Iris pigment epithelial cell (primary cell): ENCODE data around the gene DNAJC16.

ENCODE experiments used
- DNase-seq: peaks from one replicate; pipeline ENCODE4 v3.0.0-alpha.2; 2011; ENCODE audit warnings: low read depth

The DNAJC16 gene

DNA sequence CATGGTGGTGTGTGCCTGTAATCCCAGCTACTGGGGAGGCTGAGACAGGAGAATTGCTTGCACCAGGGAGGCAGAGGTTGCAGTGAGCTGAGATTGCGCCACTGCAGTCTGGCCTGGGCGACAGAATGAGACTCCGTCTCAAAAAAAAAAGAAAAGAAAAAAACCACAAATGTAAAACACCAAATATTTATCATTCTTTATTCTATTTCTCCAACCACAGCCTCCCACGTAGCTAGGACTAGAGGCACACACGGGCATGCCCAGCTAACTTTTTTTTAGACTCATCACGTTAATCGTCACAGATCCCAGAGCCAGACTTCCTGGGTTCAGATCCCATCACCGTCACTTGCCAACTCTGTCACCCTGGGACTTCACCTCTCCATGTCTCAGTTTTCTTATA is 13.5 kb downstream of the DNAJC16 start:
- peak; percentile 84 for DNase-seq

DNA sequence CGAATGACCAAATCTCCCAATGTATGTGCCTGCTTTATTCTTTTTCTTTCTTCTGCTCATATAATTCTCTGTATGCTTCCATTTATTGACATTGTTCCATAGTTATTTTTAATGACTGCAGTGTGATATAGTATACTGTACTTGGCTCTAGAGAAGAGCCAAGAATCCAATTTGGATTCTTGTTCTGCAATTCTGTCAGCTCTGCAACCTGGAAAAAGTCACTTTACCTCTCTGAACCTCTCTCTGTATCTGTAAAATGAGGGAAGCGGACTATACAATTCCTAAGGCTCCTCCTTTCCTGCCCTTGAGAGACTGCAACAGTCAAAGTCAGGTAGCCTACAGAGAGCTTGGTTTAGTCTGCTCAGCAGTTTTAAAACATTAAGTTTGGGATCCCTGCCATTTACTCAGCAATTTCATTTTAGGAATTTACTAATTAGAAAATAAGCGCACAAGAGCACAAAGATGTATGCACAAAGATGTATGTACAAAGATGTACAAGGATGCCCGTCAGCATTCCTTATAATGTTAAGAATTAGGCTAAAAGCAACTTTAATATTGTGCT is 14.7 kb downstream of the DNAJC16 start:
- DNase-seq, result no peak

DNA sequence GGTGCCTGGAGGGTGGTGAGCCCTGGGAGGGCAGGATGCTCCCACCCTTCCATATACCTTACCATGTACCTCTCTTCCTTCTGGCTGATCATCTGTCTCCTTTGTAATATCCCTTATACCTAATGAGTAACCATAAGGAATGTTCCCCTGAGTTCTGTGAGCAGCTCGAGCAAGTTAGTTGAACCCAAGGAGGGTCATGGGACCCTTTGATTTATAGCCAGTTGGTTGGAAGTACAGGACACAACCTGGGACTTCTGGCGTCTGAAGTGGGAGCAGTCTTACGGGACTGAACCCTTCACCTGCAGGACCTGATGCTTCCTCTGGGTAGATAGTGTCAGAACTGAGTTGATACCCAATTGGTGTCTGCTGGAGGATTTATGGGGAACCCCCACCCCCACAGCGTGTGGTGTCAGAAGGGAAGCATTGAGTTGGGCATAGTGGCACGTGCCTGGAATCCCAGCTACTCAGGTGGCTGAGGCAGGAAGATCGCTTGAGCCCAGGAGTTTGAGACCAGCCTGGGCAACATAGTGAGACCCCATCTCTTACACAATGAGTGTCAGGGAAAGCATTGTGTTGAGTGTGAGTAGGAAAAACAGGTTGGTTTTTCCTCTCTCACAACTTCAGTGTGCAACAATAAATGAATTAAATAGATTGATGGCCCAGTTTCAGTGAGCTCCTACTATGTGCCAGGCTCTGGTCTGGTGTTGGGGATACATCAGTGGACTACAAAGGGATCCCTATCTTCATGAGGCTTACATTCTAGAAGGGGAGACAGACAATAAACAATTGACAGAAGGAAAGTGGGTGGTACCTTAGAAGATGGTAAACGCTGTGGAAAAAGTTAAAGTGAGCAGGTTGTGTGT is 16.0 kb downstream of the DNAJC16 start:
- DNase-seq, result no peak

DNA sequence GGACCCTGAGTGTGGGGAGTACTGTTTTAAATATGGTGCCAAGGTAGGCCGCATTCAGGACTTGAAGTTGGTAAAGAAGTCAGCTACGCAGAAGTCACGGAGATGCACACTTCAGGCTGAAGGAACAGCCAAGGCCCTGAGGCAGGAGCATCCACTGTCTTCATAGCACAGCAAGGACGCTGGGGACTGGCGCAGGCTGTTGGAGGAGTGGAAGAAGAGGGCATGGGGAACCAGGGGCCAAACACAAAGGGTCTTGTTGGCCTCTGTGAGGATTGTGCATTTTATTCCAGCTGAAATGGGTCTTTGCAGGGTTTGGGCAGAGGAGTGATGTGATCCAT is 16.6 kb downstream of the DNAJC16 start:
- no peak for DNase-seq

DNA sequence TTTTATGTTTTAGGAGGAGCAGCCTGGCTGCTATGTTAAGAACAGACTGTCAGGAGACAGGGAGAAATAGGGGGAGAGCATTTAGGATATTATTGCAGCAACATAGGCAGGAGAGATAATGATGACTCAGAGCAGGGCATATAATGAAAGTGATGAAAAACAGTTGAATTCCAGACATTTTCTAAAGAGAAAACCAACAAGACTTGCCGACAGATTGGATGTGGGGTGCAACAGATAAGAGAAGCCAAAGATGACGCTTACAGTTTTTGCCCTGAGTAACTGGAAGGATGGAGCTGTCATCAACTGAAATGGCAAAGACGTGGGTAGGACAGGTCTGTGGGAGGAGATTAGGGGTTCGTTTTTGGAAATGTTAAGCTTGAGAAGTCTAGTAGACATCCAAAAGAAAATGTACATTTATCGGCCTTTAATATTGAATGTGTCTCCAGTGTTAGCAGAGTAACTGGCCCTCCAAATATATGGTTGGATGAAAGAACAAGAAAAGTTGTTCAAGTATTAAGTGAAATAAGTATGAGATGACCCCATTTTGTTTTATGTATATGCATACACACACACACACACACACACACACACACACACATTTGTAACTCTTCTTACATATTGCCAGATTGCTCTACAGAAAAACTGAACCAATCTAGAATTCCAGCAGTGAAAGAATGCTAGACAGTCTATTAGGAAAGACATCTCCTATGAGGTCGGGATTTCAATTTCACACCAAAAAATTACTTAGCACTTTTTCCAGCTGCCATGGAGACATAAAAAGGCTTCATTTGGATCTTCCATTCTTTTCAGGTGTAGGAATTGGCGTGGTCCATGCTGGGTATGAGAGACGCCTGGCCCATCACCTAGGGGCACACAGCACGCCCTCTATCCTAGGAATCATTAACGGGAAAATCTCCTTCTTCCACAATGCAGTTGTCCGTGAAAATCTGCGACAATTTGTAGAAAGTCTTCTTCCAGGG is 17.2 kb downstream of the DNAJC16 start:
- peak; percentile 89 for DNase-seq

DNA sequence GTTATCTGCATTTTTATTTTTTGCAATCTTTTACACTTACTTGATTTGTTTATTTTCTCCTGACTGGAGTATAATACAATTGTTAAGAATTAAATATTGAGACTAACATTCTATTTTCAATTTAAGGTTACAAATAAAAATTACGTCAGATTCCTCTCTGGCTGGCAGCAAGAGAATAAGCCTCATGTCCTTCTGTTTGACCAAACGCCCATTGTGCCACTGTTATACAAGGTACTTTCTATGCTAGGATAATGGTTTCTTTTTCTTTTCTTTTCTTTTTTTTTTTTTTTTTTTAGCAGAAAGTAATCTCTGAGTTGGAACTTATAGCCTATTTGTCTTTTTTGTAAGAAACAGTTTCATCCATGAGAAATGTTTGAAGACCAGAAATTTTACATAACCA is 20.0 kb downstream of the DNAJC16 start:
- DNase-seq, result no peak

DNA sequence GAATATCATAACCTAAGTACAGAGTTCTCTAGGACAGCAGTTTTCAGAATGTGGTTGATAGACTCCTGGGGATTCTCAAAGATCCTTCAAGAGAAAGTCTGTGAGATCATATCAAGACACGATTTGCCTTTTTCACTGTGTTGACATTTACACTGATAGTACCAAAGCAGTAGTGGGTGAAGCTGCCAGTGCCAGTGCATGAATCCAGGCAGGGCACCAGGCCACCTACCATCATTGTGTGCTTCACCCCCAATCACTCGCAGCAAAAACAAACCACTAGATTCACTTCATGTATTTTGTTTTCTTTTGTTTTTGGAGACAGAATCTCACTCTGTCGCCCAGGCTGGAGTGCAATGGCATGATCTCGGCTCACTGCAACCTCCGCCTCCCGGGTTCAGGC is 23.9 kb downstream of the DNAJC16 start:
- no peak for DNase-seq

DNA sequence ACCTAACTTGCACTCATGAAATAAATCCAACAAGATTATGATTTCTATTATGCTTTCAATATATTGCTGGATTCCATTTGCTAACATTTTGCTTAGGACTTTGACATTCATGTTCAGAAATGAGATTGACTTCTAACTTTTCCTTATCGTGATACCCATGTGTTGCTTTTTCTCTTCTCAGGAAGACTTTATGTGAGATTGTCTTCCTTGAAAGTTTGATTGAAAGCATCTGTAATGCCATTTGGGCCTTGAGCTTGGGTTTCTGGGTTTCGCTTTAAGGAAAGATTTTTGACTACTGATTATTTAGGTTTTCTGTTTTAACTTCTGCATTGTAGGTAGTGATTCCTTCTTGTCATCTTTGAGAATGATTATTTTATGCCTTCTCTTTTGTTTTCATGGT is 30.4 kb downstream of the DNAJC16 start:
- DNase-seq, result no peak

DNA sequence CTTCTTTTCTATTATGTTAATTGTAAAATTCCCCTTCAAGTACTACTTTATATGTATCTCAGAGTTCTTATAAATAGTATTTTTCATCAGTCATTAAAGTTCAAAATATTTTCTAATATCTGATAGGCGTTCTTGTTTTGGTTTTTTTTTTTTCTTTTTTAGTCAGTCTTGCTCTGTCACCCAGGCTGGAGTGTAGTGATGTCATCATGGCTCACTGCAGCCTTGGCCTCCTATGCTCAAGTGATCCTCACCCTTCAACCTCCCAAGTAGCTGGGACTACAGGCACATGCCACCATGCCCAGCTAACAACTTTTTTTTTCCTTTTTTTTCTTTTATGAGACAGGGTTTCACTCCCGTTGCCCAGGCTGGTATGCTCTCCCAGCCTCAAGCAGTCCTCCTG is 30.9 kb downstream of the DNAJC16 start:
- no peak for DNase-seq

DNA sequence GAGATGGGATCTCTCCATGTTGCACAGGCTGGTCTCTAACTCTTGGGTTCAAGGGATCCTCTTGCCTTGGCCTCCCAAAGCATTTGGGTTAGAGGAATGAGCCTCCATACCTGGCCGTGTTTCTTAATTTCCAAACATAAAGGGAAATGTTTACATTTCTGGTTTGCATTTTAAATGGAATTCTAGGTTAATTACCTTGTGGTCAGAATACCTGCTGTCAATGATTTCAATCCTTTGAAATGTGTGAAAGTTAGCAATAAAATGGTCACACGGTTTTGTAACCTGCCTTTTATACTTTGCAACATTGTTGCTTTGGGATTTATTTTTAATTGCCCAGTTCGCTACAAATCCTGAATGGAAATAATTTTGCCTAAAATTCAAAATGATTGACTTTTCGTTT is 31.9 kb downstream of the DNAJC16 start:
- no peak for DNase-seq

DNA sequence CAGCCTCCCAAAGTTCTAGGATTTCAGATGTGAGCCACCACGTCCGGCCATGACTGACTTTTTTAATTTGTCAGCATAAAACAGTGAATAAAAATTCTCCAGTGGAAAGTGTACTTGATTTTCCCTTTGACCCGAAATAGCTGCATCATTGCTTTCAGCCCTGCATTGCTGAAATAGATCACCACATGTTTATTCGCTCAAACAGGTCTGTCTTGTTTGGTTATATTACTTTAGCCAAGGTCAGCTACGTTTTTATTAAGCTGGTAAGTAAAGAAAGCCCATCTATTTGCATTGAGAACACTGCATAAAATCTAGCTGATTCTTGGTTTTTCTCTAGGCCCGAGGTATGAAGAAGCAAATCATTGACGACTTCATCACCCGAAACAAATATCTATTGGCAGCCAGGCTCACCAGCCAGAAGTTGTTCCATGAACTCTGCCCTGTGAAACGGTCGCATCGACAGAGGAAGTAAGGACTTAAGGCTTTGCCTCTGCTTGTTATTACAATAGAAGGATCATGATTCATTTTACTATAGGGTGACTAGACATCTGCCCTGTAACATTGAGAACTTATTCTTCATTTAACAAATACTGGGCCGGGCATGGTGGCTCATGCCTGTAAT is 32.7 kb downstream of the DNAJC16 start:
- peak; percentile 79 for DNase-seq

DNA sequence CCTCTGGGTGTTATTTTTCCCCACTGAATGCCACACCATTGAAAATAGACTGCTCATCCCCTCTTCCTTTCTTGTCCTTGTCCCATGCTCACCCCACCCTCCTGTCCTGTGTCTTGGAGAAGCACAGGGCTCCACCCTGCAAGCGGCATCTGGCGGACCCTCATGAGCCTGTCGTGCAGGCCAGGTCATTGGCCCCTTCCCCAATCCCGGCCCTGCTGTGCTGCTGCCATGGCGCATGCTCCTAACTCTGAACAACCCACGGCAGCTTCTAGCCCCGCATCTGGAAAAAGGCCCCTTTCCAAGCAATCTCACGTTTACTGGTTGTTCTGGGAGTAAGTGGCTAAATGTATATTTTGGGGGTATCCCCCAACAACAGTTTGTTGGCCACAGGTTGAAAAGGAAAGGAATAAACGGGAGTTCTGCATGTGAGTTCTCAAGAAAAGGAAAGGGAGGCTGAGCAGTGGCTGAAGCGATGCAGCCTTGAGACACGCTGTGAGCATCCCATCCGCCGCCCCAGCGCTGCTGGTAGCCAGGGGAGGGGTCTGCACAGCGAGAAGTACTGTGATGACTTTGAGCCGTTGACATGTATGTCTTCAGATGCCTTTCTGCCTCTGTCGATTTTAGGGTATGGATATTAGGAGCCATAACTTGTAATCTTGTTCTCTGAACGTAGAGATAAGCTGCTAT is 41.9 kb downstream of the DNAJC16 start:
- no peak for DNase-seq

DNA sequence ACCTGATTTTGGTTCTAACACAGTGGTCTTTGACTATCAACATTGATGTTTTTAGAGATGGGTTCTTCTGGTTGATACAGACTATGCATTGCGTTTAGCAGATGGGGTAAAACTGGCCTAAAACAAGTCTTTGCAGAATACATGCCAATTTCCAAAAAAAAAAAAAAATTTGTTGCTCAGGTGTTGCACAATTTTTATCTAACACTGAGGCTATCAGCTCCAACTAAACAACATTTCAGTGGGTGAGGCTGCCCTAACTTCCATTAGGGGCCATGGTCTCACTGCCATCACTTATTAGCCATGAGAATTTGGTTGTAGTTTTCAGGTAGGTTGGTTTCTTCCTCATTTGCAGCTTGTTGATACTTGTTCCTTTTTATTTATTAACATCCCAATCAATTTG is 44.2 kb downstream of the DNAJC16 start:
- no peak for DNase-seq

DNA sequence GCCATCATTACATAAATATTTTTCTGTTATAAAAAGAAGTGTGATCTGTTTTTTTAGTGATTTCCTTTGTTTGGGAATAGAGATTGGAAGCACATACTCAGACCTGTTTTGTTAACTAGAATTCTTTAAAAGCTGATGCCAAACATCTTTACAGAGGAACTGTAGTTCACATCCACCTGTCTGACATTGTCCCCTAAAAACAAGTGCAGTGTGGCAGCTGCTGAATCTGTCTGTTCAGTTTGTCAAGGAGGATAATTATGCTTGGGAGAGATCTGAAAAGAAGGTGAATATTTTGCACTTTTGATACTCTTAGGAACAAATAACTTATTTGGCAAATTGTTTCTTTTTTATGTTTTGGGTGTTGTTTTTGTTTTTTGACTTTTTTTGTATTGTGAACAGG is 44.6 kb downstream of the DNAJC16 start:
- no peak for DNase-seq

DNA sequence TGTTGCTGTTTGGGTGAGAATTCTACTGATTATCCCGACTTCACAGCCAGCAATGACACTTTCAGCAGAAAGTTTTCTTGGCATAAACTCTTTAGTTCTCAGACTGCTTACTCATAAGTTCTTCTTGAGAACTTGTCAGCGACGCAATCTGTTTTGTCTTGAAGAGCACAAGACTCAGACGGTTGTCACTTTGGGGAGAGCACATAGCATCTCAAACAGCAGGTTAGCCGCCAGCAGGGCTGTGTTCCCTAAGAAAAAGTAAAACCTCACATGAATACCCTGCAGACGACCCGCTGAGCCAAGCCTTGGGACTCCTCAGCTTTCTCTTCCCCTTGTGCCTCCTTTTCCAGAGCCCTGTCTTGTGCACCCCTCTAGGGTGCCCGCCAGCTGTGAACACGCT is 46.8 kb downstream of the DNAJC16 start:
- peak; percentile 67 for DNase-seq

DNA sequence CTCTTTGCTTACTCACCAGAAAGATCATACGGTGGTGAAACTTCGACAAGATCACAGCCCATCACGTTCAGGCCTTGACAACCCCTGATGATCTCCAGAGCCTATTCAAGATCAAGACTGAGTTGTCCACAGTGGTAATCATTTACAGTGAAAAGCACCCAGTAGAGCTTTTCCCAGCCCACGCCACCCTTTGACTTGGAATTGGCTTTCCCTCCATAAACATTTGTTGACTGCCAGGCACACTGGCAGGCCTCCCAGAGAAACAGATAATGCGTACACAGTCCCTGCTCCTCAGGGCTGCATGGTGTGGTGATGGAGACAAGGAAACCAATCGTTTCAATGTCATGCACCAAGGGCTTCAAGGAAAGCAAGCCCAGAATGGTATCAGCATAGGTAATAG is 48.1 kb downstream of the DNAJC16 start:
- no peak for DNase-seq

DNA sequence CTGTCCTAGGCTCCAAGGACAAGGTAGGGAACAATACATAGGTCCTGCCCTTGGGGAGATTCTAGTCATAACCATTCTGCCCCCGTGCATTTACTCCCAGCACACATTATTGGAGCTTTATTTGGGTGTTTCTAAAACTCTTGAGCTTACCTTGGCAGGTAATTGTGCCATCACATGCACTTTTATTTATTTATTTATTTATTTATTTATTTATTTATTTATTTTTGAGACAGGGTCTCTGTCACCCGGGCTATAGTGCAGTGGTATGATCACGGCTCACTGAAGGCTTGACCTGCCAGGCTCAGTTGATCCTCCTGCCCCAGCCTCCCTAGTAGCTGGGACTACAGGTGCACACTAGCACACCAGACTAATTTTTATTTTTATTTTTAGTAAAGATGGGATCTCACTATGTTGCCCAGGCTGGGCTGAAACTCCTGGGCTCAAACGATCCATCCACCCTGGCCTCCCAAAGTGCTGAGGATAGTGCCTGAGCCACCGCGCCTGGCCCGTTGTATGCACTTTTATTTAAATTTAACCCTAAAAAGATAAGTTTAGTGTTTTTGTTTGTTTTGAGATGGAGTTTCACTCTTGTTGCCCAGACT is 49.0 kb downstream of the DNAJC16 start:
- DNase-seq, result no peak

DNA sequence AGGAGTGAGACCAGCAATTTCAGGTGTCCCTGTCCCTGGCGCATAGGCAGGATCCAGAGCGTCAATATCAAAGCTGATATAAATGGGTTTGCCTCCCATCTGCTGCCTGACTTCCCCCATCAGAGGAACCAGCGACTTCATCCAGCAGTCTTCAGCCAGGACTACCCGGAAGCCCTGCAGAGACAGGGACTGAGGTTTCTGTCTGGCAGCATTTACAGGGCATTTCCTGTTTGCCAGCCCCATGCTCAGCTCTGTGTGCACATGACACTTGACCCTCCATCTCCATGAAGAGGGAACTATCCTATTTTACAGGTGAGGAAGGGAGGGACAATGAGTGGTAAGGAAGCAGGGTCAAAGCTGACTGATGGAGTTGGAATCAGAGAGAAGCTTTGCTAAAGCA is 51.0 kb downstream of the DNAJC16 start:
- DNase-seq, result no peak

DNA sequence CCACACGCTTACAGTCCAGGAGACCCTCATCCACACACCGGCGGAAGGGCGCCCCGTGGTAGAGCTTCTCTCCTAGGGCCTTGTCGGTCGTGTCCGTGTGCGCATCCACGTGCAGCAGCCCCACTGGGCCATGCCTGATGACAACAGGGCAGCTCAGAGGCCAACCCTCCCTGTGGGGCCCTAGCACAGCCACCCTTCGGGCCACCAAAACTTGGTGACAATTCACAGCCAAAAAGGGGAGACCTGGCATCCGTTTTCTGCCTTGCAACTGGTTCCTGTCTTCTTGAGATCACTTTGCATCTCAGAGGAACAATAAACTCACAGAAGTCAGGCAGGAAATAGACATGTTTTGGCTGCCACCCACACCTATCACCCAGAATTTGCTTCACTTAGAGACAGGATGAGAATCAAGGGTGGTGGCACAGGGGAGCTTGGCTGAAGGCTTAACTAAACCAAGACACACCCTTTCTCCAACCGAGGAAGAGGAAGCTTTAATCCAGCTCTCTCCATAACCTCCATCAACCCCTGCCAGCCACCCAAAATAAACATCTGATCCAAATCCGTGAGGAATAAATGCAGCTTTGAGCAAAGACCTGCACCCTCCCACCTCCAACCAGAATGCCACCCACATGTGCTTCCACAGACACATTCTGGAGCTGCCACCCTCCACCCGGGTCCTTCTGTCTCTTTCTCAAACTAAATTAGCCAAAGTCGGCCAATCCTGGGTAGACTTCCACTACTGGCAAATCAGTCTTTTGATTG is 52.5 kb downstream of the DNAJC16 start:
- no peak for DNase-seq

DNA sequence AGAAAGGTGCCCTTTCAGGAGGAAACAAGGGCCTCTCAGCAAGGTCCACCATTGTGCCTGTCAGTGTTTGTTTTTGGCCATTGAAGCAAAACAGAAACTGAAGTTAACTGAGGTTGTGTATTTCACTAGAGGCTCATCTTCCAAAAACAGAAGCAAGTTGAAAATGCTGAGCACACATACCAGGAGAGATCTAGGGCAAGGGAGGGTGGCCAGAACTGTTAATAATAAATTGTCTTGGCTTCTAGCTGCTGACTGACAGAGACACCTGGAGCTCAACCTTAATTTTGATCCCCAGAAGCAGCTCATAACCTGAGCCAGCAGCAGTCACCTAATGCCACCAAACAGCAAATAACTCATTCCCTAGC is 53.0 kb downstream of the DNAJC16 start:
- no peak for DNase-seq
